ENCODE data around the gene NCKAP5. TPM values are rescaled to one million over a fixed set of nuclear protein-coding genes. Genes with fewer than 3 reads are reported as not detected.

The NCKAP5 gene
- total and polyA plus RNA-seq, 2 of the 13 experiments (the other 11 are each of a cell fraction or from before 2014, with no cell fraction given): 0.01 TPM; not detected in 1

- no peaks in the 10 kb centered on the region for H3K27me3 ChIP-seq (ENCODE audit: control insufficient read depth in 1 of 2, insufficient read depth in 2 of 2, low read length in 2 of 2)
- intact Hi-C loops (cut with micrococcal nuclease; ENCODE audit: unreplicated experiment): no loop called here
- no peak for ATAC-seq
- in situ Hi-C loops (cut with HindIII; ENCODE audit: extremely low pct_ligation_motif_present, low pct_unique_long_range_greater_than_20kb): no loop called here
- BruUV-seq (replicated peaks): no TSS peak
- FAIRE-seq: no peak
- H3K4me2 ChIP-seq (ENCODE audit: low read depth, low read length): no peak overlapping the region
- no peaks in the 10 kb centered on the region for H3K36me3 ChIP-seq (replicated peaks in 1 of 2; ENCODE audit: control insufficient read depth in 1 of 2, insufficient read depth in 2 of 2, low read length in 2 of 2)
- H3K79me2 ChIP-seq (ENCODE audit: insufficient read depth, low read length): no peaks in the 10 kb centered on the region
- H2AFZ ChIP-seq (ENCODE audit: low read length): no peak overlapping the region
- H3K9ac ChIP-seq (ENCODE audit: insufficient read depth, low read depth, low read length): no peak overlapping the region
- no peaks in the 10 kb centered on the region for H4K20me1 ChIP-seq (ENCODE audit: insufficient read depth, low read length)
- WGBS (ENCODE audit: low lambda C conversion rate): 65% methylated on average over 4 of the region's 4 CpGs
- no peak overlapping the region for H3K4me3 ChIP-seq (replicated peaks in 1 of 3; ENCODE audit: insufficient read depth in 1 of 3, low read depth in 2 of 3, low read length in 3 of 3)
- no peaks in the 10 kb centered on the region for H3K4me1 ChIP-seq (ENCODE audit: insufficient read depth, low read length)
- ChIA-PET CTCF (ENCODE audit: low intra/inter-chr PET ratio, low total read pairs) (no interaction called here), POLR2A (no interaction called here)
- DNase-seq (ENCODE audit: low spot score): no peak
- peaks cover 49% of the 10 kb centered on the region for H3K9me3 ChIP-seq (ENCODE audit: low read length)
- H3K27ac ChIP-seq (ENCODE audit: extremely low read length, insufficient read depth, low read length): no peak overlapping the region
- TF ChIP-seq RCOR2 (CRISPR knock-in tag; IDR thresholded peaks at IDR 0.05) (no peak), ZNF224 (CRISPR knock-in tag; IDR thresholded peaks at IDR 0.05) (no peak), ZNF672 (CRISPR knock-in tag; IDR thresholded peaks at IDR 0.05) (no peak), PPARG (CRISPR knock-in tag; conservative IDR thresholded peaks at IDR 0.05) (no peak), ZNF276 (CRISPR knock-in tag; IDR thresholded peaks at IDR 0.05; ENCODE audit: low read depth) (no peak), MTF1 (CRISPR knock-in tag; IDR thresholded peaks at IDR 0.05) (no peak), SOX5 (CRISPR knock-in tag; IDR thresholded peaks at IDR 0.05; ENCODE audit: borderline replicate concordance) (no peak), RXRA (CRISPR knock-in tag; IDR thresholded peaks at IDR 0.05) (no peak), GLI4 (CRISPR knock-in tag; IDR thresholded peaks at IDR 0.05; ENCODE audit: borderline replicate concordance) (no peak), TP53 (CRISPR knock-in tag; conservative IDR thresholded peaks at IDR 0.05) (no peak), FOXP1 (IDR thresholded peaks at IDR 0.05) (no peak), FOXP1 (CRISPR knock-in tag; IDR thresholded peaks at IDR 0.05) (no peak), KLF15 (CRISPR knock-in tag; IDR thresholded peaks at IDR 0.05; ENCODE audit: borderline replicate concordance) (no peak), ELF1 (CRISPR knock-in tag; IDR thresholded peaks at IDR 0.05) (no peak), ZNF407 (CRISPR knock-in tag; IDR thresholded peaks at IDR 0.05; ENCODE audit: not compliant biosample characterization) (no peak), ZFP91 (CRISPR knock-in tag; IDR thresholded peaks at IDR 0.05; ENCODE audit: borderline replicate concordance) (no peak)
Measured at GRCh38 chr2:132902626-132903025, 665.6 kb downstream of the NCKAP5 start.

Measured in HepG2 (cell line).